ENCODE measurements around the gene CRTAC1.

Gene CRTAC1

DNA sequence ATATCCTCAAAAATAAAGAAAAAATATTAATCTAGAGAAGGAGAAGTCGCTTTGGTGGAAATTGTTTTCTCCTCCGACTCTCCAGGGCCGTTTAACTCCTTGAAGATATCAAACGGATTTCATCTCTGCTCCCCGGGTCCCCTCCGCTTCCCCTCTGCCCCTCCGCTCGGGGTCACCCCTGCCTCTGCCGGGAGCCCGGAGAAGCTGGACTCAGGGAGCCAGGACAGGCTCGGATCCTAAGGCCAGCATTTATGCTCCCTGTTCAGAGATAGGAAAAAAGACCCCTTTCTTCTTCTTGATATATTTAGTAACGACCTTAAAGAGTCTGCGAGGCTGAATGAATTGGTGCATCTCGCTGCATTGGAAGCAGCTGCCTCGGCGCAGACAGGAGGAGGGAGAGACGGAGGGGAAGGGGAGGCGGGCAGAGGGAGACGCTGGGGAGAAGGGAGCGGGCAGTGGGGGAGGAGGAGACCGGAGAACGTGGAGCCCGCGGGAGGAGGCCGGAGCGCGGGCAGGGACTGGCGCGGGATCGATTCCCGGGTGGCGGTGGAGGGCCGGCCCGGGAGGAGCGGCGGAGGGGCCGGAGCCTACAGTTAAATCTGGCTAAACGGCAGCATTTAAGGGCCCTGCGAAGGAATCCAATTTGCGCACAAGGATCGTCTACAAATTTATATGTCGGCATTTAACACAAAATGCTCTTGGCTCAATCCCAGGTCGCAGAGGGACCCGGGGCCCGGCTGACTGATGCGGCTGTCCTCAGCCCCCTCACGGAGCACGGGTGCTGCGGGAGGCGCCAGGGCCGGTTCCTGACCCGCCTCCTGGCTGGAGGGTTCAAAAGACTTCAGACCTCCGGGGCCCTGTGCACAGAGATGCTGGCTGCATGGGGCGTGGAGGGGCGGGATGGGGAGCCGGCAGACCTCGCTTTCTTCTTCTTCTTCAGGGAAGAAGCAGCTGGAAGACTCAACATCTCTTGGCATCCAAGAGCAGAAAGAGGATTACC, 55.6 kb downstream of the CRTAC1 start:
- DNase-seq (ENCODE audit: low read depth): no peak

DNA sequence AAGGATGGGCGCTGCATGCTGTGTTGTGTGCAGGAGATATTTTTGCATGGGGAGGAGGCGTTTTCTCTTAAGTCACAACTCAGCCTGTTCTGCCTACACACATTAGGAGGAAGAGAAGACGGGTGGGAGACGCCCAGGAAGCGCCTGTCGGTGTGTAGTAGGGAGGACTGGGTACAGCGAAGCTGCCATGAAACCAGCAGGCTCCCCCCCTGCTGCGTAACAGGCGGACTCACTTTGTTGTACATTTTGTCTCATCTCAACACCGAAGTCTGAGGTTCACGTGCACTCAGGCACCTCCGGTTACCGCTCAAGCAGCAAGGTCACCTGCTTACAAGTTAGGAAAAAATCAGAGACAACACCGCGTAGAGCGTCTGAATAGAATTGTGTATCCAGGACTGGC, 56.3 kb downstream of the CRTAC1 start:
- no peak for DNase-seq (ENCODE audit: low read depth)

DNA sequence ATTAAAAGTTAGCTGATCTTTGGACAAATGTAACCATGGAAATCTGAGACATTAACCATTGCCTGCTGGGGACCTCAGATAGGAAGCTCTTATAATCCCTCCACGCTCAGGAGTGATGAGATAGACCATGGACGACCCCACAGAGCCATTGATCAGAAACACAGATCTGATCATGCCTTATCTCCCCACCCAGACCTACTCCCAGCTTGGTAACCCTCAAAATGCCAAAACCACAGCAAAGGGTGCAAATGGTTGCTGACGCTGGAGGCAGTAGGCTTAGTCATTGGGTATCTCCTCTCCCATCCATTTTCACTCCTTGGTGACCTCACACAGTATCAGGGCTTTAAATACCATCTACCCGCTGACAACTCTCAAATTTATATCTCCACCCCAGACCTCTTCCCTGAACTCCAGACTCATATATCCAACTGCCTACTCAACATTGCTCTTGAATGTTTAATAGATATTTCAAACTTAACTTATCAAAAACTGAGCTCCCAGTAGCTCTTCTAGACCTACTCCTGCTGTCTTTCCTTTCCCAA, 60.8 kb downstream of the CRTAC1 start:
- no peak for DNase-seq (ENCODE audit: low read depth)

DNA sequence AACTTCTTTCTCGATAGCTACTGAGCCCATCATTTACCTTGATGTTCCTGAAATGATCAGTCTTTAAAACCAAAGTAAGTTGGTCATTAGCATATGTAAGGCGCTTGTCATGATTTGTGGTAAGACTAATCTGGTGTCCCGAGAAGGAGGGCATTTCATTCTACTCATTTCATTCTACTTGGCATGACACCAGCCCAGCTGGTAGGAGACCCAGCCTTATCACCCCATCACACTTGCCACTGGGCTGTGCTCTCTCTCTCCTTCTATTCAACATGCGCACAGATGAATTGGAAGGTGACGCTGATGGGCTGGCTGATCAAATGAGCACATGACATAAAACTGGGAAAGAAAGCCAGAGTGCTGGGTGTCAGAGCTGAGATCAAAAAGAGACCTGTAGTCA, 65.7 kb downstream of the CRTAC1 start:
- DNase-seq (ENCODE audit: low read depth): no peak

DNA sequence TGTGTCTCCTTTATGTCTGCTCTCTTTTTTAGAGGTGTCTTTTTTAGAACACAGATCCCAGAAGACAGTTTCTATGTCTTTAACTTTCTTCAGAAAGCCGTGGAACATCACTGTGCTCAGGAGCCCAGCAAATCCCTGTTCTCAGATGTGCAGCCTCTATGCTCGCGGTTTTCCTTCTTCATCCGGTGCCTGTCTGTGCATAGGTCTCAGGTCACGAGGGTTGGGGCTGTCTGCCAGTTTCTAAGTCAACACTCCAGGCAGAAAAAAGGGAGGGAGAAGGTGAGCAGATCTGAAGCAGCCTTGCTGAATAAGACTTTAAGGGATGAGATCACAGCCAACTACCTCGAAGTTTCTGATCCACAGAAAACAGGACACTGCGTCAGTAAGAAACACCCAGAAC, 68.5 kb downstream of the CRTAC1 start:
- no peak for DNase-seq (ENCODE audit: low read depth)

DNA sequence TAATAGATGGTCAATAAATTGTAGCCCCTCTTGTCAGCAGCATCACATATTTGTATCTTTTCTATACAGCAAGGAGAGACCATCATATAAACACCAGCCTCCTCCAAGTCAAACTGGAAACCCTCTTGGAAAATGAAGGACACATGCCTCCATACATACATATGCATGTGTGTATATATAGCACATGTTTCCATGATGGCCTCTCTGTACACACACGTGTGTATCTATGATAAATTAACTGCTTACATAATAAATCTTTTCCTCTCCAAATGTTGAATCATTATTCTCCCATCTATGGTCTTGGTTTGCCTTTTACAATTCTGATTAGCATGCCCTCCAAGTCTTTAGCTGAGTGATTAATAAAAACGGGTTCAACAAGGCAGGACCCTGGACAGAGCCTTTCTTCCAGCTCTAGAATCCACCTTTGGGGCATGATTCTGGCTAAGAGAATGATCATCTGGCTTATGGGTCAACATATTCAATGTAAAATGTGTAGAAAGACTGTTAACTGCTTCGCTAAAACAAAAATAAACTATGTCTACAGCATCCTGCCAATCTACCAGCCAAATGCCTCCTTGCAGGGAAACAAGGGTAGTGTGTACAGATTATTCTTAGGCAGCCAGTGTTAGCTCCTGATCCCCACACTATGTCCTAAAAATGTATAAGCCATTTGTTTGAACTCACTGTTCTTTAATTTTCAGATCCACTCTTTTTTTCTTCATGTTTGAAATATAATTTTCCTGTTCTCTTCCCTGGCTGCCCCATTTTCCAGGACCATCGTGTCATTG, 70.0 kb downstream of the CRTAC1 start:
- DNase-seq (ENCODE audit: low read depth): no peak

DNA sequence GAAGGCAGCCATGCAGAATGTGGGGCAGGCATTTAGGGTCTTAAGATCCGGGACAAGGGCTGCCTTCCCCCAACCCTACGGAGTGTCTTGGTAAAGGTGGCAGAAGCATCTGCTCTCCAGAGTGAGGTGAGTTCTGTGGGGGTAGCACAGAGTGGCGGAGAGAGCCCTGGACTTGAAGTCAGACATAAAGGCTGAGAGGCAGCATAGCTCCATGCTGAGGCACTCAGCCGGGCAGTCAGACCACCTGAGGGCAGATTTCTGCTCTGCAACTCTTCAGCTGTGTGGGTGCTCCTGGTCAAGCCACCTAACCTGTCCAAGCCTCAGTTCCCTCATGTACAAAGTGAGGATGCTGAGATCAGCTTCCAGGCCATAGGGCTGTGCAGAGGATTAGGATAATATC, 81.0 kb downstream of the CRTAC1 start:
- DNase-seq (ENCODE audit: low read depth): no peak

DNA sequence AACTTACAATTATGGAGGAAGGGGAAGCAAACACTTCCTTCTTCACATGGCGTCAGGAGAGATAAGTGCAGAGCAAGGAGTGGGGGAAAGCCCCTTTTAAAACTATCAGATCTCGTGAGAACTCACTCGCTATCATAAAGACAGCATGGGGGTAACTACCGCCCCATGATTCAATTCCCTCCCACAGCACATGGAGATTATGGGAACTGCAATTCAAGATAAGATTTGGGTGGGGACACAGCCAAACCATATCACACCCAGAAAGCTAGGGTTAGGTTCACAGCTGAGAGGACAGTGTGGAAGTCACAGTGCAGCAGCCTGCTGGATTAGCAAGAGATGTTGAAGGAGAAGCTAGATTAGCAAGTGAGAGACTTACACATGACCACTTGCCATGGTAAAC, 81.6 kb downstream of the CRTAC1 start:
- no peak for DNase-seq (ENCODE audit: low read depth)

DNA sequence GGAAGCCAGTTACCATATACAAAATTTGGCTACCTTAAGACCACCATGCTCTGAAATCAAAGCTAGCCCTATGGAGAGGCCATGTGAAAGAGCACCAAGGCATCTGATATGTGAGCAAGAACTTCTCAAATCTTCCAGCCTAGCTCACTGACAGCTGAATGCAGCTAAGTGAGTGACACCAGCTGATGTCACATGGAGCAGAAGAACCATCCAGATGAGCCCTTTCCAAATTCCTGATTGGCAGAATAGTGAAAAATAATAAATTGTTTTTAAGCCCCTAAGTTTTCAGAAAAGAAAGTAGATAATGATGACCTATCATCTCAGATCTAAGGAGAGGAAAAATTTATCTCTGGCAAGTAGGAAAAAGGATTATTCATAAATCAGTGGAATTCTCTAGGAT, 85.6 kb downstream of the CRTAC1 start:
- DNase-seq (ENCODE audit: low read depth): no peak

DNA sequence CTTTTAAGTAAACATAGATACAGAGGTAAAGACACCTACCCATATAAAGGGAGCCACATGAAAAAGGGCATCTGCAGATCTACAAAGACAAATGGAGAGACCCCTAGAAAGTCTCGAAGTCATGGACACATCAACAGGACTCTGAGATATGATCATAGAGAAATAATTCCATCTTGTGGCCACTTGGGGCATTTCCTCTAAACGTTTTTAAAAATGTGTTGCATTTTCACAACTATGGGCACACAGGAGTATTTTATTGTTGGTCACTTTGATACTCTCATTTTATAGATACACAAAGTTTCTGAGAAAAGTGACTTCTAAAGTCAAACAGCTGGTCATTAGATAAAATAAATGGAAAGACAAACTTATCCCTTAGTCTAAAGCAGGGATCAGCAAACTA, 87.1 kb downstream of the CRTAC1 start:
- no peak for DNase-seq (ENCODE audit: low read depth)

DNA sequence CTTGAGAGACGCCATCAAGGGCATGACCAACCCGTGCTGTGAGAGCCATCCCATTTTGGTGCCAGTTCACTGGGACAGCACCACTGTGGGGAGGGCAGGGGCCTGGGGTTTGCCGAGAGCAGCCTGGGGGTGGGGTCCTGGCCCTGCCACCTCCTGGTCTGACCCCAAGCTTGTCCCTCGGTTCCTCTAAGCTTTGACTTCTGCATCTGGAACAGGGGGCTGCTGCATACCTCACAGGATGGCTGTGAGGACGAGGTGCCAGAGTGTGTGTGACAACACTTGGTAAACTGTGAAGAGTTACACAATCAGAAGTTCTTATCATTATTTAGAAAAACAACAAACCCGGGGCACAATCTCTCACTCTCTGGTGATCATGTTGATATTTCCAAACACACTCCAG, 89.9 kb downstream of the CRTAC1 start:
- DNase-seq (ENCODE audit: low read depth): no peak

DNA sequence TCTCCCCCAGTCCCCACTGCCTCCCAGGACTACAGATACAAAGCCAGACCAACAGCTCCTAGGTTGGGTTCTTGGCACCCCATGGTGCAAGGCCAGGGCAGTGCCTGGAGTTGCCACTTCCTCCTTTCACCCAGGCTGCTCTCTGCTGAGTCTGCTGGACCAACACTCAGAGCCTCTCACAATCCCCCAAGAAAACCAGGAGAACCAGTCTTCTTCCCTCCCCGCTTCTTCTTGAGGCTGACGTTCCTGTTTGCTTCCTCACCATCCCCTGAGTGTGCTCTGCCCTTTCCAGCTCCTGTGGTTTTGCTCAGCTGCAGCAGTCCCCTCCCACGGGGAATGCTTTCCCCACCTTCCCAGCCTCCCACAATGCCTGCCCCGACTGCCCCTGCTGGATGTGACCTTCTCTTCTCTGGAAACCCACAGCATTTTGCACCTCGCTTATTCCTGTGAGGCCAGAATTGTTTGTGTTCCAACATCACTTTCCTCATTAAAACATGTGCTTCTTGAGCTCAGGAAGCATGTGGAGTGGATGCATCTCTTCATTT, 90.9 kb downstream of the CRTAC1 start:
- no peak for DNase-seq (ENCODE audit: low read depth)

DNA sequence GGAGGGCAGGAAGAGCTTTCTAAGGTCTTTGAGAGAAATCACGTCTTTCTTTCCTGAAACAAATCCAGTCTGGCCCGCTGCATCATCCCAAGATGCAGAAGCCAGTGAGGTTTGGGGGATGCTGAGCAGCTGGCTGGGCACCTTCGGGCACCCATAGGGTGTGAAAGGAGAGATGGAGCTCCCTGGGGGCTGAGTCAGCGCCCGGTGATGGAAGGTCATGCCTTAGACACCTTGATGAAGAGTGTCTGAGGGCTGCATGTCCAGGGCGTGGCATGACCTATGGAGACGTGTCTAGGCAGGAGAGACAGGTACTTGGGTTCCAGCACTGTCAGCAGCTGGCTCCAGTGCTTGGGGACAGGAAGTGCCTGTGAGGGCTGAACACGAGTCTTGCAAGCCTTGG, 92.5 kb downstream of the CRTAC1 start:
- DNase-seq (ENCODE audit: low read depth): no peak

DNA sequence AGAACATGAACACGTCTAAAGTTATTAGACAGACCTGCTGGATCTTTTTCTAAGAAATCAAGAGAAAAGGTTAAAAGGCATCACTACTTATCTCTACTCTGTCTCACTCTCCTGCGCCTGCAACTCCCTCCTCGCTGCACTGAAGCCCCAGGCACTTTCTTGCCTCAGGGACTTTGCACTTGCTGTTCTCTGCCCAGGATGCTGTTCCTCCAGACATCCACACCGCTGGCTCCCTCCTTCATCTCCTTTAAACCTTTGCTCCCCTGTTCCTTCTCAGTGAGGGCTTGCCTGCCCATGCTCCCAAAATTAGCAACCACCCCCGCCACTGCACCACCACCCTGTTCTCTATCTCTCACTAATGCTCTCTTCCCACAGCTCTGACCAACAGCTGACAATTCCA, 93.4 kb downstream of the CRTAC1 start:
- no peak for DNase-seq (ENCODE audit: low read depth)

DNA sequence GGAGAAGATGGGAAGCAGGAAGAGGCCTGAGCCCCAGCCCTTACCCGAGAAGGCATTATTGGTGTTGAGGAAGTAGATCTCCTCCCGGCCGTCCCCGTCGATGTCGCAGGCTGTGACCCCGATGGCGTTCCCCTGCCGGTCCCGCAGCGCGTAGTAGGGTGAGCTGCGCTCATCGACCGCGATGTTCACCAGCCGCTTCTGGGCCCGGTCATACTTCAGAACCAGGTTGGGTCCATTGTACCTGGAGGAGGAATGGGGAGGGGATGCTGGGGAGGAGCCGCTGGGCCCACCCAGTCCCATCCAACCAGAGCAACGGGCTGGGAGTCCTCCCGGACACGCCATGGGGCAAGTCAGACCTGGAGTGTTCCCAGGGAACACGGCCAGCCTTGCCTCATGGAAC, 94.3 kb downstream of the CRTAC1 start:
- no peak for DNase-seq (ENCODE audit: low read depth)

DNA sequence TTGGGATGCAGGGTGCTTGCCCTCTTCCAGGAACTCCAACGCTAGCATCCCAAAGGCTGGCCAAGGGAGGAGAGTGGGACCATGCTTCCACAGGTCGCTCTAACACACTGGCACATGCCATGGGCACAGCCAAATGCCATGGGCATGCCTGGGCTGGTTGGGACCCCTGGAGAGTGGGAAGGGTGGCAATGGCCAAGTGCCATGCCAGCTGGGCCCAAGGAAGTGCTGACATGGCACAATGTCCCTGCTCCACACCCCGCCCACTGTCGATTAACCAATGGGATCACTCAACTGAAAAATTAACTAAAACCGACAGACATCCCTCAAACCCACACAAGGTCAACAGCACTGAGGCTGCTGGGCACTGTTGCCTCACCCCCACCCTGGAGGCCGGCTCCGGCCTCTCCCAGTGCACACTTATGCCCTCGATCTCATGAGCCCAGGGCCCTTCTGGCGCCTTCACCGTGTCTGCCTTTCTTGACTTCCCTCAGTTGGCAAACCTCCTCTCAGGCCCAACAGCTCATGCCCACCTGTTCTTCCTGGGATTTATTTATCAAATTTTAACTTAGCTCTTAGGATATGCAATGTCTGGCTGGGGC, 97.4 kb downstream of the CRTAC1 start:
- DNase-seq (ENCODE audit: low read depth): no peak

DNA sequence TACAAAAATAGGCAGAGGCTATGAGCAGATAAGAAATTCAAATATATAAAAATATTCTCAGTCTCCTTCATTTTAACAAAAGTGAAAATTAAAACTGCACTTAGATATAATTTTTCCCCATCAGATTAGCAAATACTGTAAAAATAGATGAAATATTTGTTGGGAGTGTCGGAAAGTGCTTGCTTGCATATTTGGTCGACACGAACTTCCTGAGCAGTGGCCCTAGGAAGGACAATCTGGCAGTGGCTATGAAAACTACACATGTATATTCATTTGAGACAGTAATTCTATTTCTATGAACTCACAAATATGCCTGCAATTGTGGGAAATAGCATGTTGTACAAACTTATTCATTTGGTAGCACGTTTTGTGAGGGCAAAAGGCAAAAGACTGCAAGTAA, 99.4 kb downstream of the CRTAC1 start:
- DNase-seq (ENCODE audit: low read depth): no peak

DNA sequence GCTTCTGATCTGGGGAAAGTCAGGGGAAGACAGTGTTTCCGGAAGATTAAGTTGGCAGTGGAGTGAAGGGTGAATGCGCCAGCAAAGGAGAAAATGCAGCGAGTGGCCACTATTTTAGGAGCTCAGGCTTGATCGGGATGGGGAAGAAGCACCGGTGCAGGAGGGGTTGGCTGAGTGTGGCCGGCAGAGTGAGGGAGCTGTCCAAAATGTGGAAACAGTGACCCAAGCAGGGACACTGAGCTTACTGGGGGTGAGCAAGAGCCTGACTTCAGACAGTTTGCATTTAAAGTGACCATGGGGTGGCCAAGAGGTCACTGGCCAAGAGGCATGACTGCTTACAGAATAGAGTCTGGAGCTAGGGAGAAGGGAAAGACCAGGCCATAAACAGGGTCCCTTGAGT, 101.5 kb downstream of the CRTAC1 start:
- no peak for DNase-seq (ENCODE audit: low read depth)

DNA sequence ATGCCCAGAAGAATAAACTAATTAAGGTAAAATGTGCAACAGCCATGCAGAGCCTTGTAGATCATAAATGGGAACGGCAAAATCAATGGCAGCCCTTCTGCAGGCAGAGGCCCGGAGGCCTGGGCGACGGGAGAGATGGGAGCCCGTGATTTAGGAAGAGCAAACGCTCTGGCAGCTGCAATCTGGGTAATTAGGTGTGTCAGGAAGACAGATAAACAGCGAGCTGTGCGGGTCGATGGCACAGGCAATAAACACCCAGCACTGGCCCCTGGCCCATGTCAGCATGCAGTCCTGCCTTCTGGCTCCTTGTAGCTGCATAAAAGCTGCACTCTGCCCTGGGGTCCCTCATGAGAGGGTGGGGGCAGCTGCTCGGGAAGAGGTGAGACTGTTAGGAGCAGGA, 102.8 kb downstream of the CRTAC1 start:
- DNase-seq (ENCODE audit: low read depth): no peak

DNA sequence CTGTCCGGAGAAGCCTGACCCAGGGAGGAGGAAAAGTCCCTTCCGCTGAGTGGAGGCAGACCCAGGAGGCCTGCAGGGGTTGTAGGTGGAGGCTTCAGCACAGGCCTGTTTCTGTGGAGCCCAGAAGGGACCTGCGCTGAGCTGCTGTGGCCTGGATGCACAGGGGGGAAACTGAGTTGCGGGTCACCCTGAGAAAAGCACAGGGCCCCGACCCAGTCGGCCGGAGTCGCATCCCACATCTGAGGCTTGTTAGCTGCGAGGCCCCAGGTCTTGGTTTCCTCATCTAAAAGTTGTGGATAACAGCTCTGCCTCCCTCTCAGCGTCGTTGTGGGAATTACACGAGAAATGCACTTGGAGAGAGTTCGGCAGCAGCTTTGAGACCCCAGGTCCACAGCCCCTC, 104.4 kb downstream of the CRTAC1 start:
- DNase-seq (ENCODE audit: low read depth): no peak

DNA sequence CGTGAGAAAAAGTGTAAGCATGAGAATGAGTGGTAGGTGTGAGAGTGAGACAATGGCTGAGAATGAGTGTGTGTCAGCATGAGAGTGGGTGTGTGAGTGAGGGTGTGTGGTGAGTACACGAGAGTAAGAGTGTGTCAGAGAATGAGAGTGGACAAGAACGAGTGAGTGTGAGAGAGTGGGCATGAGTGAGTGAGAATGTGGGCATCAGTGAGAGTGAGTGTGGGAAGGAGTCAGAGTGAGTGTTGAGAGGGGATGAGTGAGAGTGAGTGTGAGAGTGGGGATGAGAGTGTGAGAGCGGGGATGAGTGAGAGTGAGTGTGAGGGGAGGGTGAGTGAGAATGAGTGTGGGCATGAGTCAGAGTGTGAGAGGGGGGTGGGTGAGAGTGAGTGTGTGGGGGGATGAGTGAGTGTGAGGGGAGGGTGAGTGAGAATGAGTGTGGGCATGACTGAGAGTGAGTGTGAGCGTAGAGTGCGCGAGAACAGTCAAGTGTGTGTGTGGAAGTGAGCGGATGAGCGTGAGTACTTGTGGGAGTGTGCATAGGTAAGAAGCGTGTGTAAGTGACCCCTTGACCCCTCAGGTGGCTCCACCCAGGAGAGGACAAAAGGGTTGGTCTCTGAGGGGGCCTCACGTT, 105.0 kb downstream of the CRTAC1 start:
- no peak for DNase-seq (ENCODE audit: low read depth)

DNA sequence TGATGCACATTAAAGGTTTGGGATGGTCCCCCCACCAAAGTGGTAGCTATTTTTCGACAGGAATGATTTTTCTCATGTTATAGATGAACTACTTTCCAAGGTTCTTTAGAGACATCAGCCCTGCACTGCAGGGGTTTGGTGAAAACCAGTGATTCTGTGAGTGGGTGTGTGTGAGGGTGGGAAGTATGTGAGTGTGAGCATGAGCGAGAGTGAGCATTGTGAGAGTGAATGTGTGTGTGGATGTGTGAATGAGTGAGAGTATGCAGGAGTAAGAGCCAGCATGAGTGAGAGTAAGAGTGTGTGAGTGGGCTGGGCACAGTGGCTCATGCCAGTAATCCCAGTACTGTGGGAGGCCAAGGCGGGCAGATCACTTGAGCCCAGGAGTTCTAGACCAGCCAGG, 105.7 kb downstream of the CRTAC1 start:
- no peak for DNase-seq (ENCODE audit: low read depth)

Data from stimulated activated CD8-positive, alpha-beta memory T cell treated with anti-CD3 and anti-CD28 coated beads, Interleukin-12 subunit alpha, Interleukin-12 subunit beta, amount 100 ng/mL, for 4 hours (primary cell).